ENCODE results near the gene IFIT3.

IFIT3 gene

DNA sequence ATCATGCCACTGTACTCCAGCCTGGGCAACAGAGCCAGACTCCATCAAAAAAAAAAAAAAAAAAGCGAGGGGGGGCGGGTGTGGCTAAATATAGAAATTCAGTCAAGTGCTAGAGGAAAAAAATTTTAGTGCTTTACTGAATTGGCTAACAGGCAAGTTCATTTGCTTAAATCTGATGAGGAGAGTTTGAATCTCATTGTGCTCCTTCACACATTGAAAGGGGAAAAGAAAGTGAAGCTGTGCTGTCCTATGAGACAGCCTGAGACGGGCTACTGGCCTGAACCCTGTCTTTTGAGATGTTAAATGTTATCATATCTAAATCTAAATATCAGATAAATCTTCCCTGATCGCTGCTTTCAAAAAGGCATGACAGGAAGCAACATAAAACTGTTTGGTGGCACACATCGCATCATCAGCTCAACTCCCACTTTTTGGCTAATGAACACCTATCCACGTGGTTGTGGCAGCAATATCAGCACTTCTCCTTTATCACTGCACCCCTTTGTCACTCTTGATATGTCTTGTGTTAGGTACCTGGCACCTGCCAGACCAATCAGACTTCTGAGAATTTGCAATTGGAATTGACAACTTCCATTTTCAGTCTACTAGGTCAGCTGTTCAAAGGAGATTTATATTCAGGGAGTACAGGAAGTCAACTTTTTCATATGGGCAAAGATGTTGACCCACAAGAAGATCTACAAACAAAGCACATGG is 36.1 kb downstream of the IFIT3 start:
- no peak for DNase-seq

DNA sequence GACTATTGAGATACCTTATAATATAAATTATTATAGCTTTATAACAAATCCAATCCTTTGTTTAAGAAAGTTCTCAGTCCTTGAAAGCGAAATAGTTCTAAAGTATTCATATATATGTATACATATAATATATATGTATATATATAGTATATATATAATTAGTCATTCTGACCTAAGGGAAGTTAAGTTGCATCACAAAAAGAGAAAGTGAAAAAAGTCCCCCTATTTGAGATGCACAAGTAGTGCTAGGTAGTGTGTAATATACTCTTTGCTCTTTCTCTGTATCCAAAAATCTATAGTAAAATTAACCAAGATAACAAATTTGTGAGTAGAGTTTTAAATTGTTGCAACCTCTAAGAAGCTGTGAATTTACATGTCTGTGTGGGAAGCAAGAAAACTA is 36.7 kb downstream of the IFIT3 start:
- no peak for DNase-seq

- DNase-seq, result peak; percentile 56
Measured at GRCh38 chr10:89367529-89367928, 39.7 kb downstream of the IFIT3 start.

- no peak for DNase-seq
Measured at GRCh38 chr10:89368129-89368528, 40.3 kb downstream of the IFIT3 start.

DNA sequence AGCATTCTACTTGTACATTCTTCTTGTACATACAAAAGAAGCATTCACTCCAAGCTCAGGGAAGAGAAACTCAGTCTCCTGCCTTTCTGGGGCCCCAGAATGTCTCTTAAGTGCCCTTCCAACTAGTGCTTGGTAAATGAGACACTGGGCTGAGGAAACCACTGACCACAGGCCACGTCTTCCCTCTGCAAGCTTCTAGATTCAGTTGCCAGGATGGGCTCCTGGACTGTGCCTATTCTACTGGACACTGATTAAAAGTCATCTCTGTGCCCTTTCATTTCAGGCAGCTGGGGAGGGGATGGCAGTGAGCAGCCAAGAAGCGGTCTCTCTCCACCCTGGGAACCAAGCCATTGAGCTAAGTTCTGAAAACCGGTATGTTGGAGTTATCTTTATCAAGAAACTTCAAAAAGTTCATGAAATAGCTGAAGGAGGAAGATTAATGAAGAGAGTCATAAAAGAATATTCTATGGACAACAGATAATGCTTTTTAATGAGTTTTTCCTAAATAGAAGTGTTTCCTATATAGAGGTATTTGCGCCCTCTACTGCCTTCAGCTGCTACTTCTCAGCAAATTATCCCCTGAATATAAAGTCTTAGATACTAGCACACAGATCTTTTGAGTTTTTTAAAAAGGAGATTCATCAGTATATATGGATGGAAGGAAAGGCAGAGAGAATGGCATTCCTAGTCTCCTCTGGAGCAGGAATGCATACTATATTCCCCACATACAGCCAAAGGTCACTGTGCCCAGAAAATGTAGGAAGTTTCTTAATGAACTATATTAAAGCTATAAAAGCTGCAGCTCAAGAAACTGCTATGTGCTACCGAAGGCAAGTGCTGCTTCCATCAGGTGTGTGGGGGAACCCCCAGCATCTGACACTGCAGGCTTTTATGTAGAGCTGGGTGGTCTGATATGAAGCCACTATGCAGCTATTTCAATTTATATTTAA is 41.6 kb downstream of the IFIT3 start:
- DNase-seq, result peak; percentile 32

DNA sequence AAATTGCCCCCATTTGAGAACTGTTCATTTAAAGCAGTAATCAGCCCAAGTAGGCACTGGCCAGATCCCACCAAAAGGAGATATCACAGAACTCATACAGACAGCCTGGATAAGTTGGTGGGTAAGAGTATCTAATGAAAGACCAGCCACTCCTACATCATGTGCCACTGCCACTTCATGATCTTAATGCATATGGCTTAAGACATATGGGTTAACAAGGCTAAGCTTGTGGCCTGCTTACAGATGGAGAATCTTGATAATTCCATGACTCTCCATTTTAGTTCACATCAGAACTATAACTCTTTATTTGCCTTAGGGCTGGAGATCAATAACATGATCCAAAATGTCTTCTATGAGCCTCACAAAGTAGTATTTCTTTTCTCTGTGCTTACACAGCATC is 43.3 kb downstream of the IFIT3 start:
- DNase-seq, result no peak

- no peak for DNase-seq
Measured at GRCh38 chr10:89371987-89372386, 44.2 kb downstream of the IFIT3 start.

DNA sequence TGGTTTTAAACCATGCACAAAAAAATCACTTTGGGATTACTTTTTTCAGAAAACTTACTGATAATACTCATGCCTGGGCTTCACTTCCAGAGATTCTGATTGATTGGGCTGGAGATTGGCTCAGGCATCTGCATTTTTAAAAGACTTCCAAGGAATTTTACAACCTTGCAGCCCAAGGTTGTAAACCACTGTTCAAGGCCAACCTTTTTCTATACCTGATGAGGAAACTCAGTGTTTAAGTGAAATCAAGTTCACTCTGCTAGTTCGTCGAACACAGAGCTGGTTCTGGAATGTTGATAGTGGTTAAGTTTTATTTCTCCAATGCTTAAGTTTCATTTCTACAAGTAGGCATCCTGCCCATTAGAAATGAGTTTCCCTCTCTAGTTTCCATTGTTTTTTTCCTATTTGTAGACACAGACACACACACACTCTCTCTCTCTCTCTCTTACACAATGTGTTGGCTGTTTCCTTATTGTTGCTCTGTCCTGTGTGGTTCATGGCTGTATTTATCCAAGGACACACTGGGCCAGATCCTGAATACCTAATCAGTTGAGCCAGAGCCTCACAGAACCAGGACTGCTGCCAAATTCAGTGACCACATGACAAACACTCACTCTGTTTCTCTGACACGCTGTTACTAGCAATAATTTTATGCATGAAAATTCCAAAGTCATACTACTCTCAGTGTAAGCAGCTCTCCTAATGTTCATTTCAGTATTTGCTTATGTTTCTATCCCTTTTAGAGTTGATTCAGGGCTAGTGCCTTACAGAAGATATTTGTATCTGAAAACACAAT is 46.3 kb downstream of the IFIT3 start:
- no peak for DNase-seq

DNA sequence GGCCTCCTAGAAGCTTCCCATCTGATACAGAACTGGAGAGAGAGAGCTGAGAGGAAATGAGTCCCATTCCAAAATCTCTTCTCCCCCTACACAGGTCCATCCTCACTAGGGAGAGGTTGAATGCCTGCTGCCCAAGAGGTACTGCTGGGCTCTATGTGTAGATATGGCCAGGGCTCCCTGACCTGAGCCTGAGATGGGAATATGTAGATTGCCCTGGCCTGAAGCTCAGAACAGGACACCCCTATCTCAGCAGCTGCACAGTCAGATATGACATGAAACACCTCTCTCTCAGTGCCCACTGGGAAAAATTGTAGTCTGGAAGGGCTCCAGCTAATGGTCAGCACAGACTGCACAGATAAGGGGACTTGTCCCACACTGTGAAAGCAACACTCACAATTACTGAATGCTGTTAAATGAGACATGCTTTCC is 46.9 kb downstream of the IFIT3 start:
- no peak for DNase-seq

GRCh38 chr10:89377705-89378637 is 50.2 kb downstream of the IFIT3 start, which contains the start of gene IFIT1B:
IFIT1B (plus strand) TSS chr10:89378056; CDS start chr10:89378136, 80 bp downstream.
- no peak for DNase-seq

DNA sequence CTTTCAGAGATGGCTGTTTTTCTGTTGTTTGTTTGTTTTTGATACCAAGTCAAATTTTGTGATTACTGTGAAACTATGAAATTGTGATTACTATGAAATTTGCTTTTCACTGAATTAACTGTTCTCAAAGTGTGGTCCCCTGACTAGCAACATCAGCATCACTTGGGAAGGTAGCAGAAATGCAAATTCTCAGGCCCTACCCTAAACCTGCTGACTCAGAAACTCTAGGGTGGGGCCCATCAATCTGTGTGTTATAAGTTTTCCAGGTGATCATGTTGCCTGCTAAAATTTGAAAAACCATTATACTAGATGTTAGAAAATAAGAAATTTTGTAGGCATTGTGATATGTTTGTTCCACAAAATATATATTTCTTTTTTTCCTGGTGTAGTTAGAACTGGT is 51.3 kb downstream of the IFIT3 start:
- no peak for DNase-seq

GRCh38 chr10:89382757-89383156 is 55.0 kb downstream of the IFIT3 start:
- DNase-seq, result no peak

GRCh38 chr10:89384474-89385340 is 56.9 kb downstream of the IFIT3 start:
- DNase-seq, result no peak

DNA sequence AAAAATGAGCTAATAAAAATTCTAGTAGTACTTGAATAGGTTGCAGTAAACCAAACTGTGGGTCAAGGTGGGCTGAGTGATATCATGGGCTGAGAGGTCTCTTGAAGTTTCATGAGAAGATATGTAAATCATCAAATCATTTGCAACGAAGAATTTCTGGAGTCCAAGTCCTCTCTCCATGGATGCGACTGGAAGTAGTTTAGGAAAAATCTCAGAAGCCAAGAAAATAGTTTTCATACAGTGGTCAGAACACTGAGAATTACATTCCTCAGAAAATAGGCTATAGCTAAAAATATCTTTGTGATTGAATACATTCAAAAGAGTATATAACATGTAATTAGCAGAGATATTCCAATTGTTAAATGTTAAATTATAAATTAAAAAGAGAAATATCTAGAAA is 61.0 kb downstream of the IFIT3 start:
- DNase-seq, result no peak

- peak; percentile 41 for DNase-seq
Measured at GRCh38 chr10:89389254-89389653, 61.5 kb downstream of the IFIT3 start.
